AG10803 (cell line): ENCODE measurements around the gene BTBD9.
A peak's percentile ranks its signal among the peaks of the same experiment; 100 is the strongest.
"Not testable (repeated sequence)": the region's sequence is repeated elsewhere in the genome, so short reads cannot be mapped to it uniquely, and the experiment has no call there.

Experiments used
- DNase-seq: peaks from one replicate; pipeline ENCODE4 v3.0.0; 2010; ENCODE audit warnings: low read depth
- H3K4me3 ChIP-seq: 2 replicates; pipeline ENCODE4 v1.5.1; 2011; ENCODE audit warnings: mild to moderate bottlenecking, low read length, control low read depth
- TF ChIP-seq, protein P1 (sequence below): conservative IDR thresholded peaks from 2 replicates; pipeline ENCODE4 v1.5.1; 2011; ENCODE audit warnings: mild to moderate bottlenecking, low read length, control low read depth, inconsistent platforms

Gene BTBD9

DNA sequence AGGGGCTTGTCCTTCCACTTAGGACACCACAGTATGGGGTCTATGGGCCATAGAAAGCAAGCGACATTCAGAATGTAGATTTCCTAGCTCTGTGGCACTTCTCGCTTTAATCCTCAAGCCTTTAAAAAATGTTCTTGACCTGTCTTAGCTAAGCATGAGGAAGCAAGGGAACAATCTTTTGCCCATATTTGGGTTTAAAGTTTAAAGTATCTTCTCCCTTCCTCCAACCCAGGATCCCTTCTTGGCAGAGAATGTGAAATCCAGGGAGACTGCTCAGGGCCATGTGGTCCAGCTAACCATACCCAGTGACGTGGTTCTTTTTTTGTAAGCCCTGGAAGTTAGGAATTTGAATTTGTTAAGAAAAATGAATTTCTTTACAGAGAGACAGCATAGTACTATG, 289.9 kb downstream of the BTBD9 start:
- peak; percentile 91 for DNase-seq
- no peak overlapping the region for H3K4me3 ChIP-seq
- TF ChIP-seq, protein P1, sequence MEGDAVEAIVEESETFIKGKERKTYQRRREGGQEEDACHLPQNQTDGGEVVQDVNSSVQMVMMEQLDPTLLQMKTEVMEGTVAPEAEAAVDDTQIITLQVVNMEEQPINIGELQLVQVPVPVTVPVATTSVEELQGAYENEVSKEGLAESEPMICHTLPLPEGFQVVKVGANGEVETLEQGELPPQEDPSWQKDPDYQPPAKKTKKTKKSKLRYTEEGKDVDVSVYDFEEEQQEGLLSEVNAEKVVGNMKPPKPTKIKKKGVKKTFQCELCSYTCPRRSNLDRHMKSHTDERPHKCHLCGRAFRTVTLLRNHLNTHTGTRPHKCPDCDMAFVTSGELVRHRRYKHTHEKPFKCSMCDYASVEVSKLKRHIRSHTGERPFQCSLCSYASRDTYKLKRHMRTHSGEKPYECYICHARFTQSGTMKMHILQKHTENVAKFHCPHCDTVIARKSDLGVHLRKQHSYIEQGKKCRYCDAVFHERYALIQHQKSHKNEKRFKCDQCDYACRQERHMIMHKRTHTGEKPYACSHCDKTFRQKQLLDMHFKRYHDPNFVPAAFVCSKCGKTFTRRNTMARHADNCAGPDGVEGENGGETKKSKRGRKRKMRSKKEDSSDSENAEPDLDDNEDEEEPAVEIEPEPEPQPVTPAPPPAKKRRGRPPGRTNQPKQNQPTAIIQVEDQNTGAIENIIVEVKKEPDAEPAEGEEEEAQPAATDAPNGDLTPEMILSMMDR, result no peak

DNA sequence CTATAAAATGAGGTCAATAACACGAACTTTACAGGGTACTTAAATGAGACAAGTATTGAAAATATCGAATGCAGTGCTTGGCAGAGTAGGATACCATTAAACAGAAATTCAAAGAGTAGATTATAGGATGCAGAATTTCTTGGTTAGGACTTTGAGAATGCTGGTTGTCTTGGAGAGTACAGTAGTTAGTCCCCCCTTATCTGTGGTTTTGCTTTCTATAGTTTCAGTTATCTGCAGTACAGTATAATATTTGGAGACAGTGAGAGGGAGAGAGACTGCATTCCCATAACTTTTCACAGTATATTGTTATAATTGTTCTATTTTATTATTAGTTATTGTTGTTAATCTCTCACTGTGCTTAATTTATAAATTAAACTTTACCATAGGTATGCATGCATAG, 290.5 kb downstream of the BTBD9 start:
- H3K4me3 ChIP-seq, result no peak overlapping the region
- DNase-seq, result no peak
- TF ChIP-seq, protein P1, result no peak

DNA sequence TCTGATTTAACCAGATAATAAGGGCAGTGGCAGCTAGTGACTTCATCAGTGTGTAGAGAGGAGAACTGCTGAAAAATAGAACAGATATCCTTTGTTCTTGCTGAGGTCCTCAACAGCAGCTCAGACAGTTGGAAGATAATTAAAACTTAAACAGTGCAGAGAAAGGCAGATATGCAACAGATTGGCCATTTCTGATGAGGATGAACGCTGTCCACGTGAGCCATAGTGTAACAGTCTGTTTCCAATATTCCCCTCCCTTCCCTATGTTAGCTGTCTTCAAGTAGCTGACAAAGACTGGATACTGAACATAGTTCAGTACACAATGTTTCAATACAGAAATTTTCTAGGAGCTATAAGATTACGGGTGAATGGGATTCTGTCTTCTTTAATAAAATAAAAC, 291.4 kb downstream of the BTBD9 start:
- H3K4me3 ChIP-seq, result no peak overlapping the region
- TF ChIP-seq, protein P1, result no peak
- DNase-seq, result no peak

DNA sequence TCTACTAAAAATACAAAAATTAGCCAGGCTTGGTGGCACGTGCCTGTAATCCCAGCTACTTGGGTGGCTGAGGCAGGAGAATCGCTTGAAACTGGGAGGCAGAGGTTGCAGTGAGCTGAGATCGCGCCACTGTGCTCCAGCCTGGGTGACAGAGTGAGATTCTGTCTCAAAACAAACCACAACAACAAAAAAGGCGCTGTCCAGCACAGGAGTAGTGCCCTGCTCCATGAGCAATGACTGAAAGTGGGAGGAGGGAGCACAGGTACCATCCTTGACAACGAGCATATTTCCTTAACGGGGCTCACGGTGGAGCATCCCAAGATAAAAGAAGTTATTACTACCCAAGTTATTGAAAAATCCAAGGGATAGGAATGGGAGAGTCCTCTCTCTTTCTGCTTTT, 291.9 kb downstream of the BTBD9 start:
- DNase-seq, H3K4me3 ChIP-seq: not testable (repeated sequence)

DNA sequence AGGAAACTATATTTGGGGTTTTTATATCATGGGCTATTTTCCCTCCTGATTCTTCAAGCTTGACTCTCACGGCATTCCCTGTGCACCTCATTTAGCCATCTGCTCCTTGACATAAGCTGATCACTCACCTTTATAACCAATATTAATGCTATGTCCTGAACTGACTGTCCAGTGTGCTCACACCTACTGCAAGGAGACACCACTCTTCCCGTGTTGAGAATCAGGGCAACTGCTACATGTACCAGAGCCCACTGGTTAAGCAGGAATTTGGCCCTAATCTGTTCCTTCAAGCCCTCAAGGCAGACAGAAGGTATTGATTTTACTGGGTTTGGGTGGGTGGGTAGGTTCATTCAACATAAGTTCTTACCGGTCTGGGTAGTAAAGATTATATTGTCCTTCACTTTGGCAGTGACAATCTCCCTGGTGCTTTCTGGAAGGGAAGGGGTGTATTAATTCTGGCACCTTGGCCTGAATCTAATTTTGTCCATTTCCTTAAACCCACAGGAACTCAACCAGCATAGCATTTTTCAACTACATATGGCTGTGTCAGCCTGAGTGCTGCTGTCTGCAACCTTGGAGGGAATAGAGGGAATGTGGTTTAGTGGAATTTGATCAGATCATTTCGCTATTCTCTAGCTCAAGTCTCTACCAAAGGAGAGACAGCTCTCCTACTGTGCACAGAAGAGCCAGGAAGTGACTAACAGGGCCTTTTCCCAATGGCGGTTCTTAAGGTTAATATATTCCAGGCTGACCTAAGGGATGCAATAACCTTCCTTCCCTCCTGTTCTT, 293.2 kb downstream of the BTBD9 start:
- H3K4me3 ChIP-seq, result no peak overlapping the region
- peak; percentile 95 for DNase-seq
- TF ChIP-seq, protein P1, result no peak

DNA sequence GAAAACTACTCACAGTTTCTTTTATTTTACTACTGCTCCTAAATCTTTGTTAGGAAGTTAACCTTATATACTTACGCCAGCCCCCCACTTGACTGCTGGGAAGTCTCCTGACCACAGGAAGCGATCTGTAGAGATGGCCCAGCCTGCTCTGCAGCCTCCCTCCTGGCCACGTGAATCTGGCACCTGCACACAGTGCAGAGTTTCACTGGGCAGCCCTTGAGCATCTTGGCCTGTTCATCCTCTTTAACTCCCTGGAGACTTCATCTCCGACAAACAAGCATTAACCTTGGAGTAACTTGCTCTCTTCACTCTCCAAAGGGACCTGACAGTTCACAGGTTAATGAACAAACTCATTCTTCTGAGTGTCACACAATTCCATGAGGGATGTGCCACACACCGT, 294.1 kb downstream of the BTBD9 start:
- TF ChIP-seq, protein P1, result no peak
- no peak overlapping the region for H3K4me3 ChIP-seq
- no peak for DNase-seq

DNA sequence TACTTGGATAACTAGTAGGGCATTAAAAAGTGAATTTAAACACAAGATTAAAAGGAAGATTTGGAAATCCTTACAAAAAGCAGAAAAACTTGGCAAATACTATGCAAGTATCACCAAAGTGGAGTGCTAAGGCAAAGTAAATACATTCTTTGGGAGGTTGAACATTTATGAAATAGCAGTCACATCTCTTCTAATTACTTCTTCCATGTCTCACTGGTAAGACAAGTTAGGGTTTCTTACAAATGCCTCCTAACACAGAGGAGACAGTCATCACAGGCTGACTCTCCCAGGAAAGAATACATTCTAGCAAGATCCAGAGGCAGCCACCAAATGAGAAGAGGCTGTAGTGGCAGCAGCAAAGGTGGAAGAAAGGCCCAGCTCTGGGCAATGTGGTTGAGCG, 298.2 kb downstream of the BTBD9 start:
- peak; percentile 60 for DNase-seq
- H3K4me3 ChIP-seq, result no peak overlapping the region
- TF ChIP-seq, protein P1, result no peak

DNA sequence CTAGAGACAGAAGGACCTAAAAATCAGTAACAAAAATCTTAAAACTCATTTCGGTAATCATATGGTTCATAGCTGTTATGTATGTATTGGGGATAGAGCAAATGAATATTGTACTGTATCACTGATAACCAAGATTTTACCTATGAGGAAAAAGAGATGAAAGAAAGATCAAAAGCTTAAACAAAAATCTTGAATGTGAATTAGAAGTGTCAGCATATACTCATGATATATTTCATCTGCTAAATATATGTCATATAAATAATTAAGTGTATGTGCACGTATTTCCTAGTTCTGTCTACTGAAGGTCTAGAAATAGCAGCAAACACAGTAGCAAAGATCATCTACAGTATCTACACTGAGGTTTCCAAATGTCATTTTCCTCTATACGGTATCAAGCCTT, 299.8 kb downstream of the BTBD9 start:
- no peak for DNase-seq
- TF ChIP-seq, protein P1, result no peak
- no peak overlapping the region for H3K4me3 ChIP-seq
